Activated CD8-positive, alpha-beta memory T cell treated with anti-CD3 and anti-CD28 coated beads for 24 hours (primary cell): ENCODE results near the gene PLA2G5.
"Not testable (repeated sequence)": the region's sequence is repeated elsewhere in the genome, so short reads cannot be mapped to it uniquely, and the experiment has no call there.

ENCODE experiments used
- DNase-seq: peaks from one replicate; pipeline ENCODE4 v3.0.0-alpha.2; 2020

Gene PLA2G5, protein sequence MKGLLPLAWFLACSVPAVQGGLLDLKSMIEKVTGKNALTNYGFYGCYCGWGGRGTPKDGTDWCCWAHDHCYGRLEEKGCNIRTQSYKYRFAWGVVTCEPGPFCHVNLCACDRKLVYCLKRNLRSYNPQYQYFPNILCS

DNA sequence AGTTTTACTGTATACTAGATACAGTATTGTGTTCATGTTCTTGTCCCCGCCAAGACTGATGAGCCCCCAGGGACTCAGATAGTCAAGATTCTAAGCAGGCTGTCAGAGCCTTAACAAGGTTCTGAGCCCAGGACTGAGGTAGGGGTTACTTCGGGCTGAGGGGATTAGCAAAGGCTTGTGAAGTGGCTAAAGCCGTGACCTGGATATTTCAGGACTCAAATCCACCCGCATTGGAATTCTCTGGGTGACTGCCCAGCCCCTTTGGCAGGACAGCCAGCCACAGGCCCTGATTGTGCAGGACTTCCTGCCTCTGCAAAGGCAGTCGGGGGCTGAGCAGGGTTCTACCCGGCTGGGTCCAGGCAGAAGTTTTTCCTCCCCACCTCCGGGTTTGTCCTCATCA, at the start of gene PLA2G5:
Gene PLA2G5 (plus strand): TSS at position 321 of the 400 bp plus-strand sequence. CDS start 14,637 bp downstream, outside the sequence.
- DNase-seq = no peak

DNA sequence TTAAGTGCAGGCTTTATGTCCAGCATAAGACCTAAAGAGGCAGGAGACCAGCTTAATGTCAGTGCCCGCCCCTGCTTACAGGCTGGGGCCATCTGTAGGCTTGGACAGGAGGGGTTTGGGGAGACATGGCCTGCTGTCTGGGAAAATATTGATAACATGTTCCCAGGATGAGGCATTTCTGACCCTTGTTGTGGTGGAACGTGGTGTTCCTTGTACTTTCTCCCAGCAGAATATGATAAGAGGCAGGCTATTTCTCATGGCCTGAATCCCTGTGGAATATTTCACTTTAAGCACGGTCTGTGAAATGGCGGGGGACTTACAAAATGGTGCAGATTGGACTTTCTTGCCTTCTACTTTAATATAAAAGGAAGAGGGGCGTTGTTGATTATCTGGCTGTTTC, 41.9 kb upstream of the PLA2G5 start:
- no peak for DNase-seq

DNA sequence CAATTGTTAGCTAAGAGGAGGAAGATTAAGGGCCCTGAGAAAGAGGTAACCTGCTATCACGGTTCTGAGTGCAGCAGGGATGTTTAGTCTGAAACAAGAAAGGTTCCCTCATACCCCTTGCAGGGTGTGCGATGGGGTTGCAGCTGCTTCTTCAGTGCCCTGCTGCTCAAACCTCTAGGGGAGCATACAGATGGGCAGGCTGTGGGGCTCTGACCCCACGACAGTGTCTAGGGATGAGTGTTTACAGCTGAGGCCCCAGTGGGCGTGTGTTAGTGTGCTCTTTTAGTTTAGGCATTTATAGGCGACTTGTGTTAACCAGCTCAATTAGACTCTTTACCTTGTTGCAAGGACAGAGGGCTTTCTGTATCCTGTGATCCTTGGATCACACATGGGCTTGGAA, 41.3 kb upstream of the PLA2G5 start:
- no peak for DNase-seq

DNA sequence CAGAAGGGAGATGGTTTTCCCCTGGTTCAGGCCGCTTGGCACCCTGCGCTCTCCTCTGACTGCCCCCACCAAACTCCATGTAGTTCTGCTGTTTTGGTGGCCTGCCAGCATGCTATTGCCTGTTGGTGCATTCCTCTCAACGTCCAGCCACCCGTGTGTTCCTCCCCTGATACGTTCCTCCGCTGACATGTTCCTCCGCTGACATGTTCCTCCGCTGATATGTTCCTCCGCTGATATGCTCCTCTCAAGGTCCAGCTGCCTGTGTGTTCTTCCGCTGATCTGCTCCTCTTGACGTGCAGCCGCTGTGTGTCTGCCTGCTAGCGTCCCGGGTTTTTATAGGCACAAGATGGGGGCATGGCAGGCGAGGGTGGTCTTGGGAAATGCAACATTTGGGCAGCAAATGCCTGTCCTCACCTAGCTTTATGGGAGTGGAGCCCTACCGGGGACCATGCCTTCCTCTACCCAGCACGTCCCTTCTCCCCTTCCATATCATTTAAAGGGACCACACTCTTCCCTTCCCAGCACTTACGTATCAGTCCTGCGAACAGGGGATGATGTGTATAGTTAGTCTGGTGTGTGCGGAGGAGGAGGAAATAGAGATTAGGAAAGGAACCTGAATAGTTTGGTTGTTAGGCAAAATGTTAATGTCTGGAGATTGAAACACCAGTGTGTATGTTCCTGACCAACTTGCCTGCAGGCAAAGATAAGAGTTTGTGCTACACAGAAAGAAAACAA, 40.6 kb upstream of the PLA2G5 start:
- DNase-seq = no peak

DNA sequence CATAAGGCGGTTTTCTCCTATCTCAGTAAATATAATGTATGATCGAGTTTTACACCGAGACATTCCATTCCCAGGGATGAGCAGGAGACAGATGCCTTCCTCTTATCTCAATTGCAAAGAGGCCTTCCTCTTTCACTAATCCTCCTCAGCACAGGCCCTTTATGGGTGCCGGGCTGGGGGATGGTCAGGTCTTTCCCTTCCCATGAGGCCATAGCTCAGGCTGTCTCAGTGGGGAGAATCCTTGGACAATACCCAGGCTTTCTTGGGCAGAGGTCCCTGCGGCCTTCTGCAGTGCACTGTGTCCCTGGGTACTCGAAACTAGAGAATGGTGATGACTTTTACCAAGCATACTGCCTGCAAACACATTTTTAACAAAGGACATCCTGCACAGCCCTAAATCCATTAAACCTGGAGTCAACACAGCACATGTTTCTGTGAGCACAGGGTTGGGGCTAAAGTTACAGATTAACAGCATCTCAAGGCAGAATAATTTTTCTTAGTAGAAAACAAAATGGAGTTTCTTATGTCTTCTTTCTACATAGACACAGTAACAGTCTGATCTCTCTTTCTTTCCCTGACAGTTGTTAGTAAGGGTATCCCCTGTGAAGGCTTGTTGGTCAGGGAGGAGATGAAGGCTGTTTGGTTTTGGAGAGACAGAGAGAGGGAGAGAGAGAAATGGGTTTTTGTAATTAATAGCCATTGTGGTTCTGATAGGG, 39.4 kb upstream of the PLA2G5 start:
- DNase-seq = not testable (repeated sequence)

DNA sequence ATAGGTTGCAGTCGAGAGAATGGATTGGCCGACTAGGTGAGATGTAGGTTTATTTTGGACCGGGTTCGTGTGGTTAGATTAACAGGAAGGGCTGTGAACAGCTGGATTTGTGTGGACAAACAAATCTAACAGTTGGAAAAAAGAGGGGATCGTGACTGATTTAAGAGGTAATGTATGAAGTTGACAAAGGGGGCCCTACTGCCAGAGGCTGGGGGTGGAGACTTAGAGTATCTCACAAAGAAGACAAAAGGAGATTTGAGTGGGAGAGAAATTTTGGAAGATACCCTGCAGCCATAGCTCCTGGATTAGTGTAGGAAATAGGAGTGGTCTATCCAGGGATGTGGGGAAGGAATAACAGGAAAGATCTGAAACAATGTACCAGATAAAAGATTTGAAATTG, 38.8 kb upstream of the PLA2G5 start:
- no peak for DNase-seq

DNA sequence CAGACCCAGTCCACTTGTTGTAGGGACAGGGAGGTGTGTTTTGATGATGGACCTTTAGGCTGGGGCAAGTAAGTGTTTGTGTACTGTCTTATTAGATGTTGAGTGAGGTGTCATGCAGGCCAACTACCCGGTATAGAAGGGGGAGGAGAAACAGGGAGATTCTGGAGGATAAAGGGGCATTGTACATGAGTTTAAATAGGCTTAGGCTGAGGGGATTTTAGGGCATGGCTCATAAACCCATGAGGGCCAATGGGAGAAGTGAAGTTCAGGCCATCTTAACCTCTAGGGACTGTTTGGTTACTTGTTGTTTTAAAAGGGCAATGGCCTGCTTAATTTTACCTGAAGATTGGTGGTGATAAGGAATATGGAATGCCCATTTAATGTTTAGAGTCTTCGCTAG, 38.2 kb upstream of the PLA2G5 start:
- no peak for DNase-seq

DNA sequence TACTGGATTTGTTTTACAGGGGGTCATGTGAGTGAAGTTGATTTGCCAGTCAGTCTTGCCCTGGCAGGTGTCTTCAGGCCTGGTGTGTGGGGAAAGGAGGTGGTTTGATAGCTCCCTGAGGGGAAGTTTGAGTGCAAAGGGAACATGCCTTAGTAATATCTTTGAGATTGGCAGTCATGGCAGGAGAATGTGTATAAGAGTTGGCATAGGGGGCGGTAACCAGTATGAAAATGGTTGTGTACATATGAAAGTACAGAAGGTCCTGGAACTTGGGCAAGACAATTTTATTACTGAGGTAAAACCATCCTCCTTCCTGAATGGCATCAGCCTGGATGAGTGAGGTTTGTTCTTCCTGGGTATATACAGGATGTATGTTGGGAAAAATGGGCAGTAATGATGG, 37.6 kb upstream of the PLA2G5 start:
- DNase-seq = no peak

DNA sequence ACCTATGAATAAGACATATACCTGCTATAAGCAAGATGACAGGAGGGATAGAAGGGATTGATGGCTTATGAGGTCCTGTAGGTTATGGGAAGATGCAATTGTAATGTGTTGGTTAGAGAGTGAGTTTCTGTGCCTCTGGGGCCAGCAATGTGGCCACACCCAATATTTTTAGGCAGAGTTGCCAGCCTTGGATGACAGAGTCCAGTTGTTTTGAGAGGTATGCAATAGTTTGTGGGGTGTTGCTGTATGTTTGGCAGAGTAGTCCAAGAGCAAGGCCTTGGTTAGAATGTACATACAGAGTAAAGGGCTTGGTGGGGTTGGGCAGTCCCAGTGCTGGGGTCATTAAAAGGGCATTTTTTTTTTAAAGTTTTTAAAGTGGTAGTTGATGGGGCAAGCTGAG, 36.6 kb upstream of the PLA2G5 start:
- DNase-seq = no peak

DNA sequence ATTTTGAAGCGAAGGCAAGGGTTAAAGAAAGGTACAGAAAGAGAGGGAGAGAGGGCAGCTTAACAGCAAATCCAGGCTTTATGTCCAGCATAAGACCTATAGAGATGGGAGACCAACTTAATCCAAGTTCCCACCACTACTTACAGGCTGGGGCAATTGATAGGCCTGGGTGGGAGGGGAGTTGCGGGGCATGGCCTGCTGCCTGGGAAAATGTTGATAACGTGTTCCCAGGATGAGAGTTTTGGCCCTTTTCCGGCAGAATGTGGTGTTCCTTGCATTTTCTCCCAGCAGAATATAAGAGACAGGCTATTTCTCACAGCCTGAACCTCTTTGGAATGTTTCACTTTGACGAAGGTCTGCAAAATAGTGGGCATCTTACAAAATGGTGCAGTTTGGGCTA, 34.9 kb upstream of the PLA2G5 start:
- DNase-seq = no peak

DNA sequence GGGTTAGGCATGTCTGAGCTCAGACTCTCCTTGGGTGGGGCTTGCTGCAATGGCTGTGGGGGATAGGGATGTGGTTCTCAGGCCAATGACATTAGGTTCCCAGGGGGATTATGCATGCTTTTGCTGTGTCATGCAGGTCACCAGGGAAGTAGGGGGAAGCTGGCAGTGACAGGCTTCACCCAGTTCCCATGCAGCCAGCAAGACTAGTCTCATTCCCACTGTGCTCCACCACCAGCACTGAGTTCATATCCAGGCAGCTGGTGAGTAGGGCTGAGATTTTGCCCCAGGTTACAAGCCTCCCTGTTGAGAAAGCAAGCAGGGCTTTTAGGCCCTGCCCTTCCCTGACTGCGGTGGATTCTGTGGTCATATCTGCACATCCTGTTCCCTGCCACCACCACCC, 32.1 kb upstream of the PLA2G5 start:
- DNase-seq = no peak

DNA sequence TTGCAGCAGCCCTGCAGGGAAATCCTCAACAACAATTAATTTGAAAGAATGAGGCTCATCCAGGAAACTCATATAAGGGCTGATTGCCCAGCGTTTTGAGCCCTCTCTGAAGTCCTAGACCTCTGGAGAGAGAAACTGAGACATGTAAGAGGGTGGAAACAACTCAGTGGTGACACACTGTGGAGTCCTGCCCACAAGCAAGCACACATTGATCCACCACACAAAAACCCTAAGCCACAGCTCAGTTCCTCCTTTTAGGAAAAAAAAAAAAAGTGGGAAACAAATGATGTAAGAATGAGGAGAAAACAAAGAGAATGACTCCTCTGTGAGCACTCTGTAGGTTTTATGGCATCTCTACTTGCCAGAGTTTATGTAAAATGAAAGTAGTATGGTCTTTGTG, 22.9 kb upstream of the PLA2G5 start:
- no peak for DNase-seq

DNA sequence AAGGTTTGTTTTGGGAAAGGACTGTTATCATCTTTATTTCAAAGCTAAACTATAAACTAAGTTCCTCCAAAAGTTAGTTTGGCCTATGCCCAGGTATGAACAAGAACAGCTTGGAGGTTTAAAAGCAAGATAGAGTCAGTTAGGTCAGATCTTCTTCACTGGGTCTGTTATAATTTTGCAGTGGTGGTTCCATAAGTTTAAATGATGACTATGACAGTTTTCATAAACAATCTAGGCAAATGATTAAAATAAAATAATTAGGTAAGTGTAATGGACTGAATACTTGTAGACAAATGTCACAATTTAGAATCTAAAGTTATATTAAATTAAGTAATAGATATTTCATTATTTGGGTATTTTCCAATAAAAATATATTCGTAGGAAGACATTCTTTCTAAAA, 21.4 kb upstream of the PLA2G5 start:
- DNase-seq = no peak

DNA sequence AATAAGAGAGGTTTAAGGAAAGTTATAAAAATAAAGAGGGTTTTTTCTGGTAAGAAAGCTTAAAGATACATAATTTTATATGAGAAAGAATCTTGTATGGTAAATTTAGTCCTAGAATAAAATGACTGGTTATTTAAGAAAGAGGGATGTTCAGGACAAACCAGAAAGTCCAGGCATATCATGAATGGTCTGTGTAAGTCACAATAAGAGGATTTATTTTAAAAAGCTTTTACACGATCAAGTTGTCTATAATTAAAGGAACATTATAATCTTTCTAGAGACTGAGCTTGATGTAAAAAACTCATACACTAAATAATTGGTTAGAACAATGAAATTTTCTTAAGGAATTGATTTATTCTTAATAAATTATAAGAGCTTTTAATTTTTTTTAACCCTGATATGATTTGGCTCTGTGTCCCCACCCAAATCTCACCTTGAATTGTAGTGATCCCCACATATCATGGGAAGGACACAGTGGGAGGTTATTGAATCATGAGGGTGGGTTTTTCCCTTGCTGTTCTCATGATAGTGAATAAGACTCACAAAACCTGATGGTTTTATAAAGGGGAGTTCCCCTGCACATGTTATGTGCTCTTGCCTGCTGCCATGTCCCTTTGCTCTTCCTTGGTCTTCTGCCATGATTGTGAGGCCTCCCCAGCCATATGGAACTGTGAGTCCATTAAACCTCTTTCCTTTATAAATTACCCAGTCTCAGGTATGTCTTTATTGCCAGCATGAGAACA, 20.8 kb upstream of the PLA2G5 start:
- not testable (repeated sequence) for DNase-seq

DNA sequence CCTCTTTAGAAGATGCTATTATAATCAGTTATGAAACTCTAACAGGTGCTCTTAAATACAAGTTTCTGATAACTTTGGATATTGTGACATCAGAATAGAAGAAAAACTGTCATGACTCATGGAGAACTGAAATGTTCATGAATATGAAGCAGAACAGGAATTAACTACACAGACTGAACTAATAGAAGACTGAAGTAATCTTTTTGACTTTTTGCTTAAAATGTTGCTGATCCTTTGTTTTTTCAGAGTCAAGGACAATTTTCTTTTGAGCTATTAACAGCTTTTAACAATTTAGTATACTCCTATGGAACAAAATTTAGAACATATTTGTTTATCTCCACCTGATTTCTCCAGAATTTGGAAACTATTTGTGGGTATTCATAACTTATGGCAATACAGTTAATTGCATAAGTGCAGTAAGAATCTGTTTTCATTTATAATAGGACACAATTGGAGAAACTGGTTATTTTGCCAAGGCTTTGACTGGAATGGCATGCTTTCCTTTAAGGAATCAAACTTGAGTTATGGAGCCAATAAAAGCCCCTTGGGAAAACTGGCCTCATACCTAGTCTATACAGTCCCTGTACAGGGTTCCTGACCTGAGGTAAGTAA, 18.7 kb upstream of the PLA2G5 start:
- DNase-seq = no peak

DNA sequence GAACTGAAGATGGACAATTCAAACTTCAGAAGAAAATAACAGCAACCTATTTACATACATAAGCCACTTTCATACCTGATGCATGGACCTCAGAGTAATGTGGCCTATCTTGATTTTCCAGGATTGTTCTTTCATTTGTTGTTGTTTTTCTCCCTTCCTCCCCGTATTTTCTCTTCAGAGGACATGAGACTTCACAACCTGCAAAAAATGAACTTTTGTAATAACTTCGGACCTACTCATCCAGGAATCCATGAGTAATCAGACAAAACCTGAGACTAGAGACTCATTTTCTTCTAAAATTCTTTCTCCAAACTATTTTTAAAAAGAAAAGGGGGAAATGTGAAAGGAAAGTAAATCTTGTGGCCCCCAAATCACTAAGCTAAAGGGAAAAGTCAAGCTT, 17.6 kb upstream of the PLA2G5 start:
- no peak for DNase-seq

DNA sequence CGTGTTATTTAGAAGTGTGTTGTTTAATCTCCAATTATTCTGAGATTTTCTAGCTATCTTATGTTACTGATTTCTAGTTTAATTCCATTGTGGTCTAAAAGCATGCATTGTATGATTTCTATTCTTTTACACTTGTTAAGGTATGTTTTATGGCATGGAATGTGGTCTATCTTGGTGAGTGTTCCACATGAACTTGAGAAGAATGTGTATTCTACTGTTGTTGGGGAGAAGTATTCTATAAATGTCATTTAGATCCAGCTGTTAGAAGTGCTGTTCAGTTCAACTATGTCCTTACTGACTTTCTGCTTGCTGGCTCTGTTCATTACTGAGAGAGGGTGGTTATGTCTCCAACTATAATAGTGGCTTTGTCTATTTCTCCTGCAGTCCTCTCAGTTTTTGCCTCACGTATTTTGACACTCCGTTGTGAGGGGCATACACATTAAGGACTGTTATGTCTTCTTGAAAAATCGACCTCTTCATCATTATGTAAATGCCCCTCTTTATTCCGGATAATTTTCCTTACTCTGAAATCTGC, 12.0 kb upstream of the PLA2G5 start:
- DNase-seq = peak; percentile 19

DNA sequence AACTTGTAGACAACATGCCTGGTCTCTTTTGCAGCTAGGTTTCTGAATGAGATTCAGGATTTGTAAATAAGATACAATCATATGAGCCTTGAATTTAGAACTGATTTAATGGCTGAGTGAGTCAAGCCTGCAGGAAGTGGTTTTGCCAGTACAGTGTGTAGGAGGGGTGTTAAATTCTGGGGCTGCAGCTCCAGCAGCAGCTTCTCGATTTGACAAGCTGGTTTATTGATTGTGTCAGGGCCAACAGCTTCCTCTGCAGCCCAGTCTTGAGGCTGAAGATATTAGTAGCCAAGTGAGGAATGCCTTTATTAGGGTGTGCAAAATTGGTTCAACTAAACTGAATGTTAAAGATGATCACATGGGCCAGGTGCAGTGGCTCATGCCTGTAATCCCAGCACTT, 11.5 kb upstream of the PLA2G5 start:
- peak; percentile 63 for DNase-seq

DNA sequence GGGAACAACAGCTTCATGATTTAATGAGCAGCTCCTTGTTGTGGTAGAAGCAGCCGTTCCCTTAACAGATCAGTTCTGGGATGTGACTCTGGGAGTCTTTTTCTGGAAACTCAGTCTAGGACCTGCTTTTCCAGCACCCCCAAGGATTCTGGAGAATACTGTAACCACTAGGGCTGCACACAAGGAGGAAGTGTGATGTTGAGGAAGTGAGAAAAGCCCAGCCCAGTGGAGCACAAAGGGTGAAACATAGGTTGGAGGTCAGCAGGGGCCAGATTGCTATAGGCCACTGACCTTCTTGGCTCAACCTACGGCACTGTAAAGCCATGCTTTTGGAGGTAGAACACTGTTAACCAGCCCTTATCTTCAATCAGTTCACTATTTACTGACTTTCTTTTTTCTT, 10.1 kb upstream of the PLA2G5 start:
- peak; percentile 51 for DNase-seq

DNA sequence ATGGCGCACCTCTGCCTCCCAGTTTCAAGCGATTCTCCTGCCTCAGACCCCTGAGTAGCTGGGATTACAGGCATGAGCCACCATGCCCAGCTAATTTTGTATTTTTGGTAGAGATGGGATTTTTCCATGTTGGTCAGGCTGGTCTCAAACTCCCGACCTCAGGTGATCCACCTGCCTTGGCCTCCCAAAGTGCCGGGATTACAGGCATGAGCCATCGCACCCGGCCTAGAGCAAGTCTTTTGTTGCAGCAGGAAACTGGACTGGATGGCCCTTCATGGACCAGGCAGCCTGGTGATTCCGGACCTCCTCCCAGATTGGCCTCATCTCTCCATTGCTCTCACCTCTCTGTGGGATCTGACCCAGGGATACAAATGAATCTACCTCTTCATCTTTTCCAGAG, 9.2 kb upstream of the PLA2G5 start:
- peak; percentile 53 for DNase-seq

DNA sequence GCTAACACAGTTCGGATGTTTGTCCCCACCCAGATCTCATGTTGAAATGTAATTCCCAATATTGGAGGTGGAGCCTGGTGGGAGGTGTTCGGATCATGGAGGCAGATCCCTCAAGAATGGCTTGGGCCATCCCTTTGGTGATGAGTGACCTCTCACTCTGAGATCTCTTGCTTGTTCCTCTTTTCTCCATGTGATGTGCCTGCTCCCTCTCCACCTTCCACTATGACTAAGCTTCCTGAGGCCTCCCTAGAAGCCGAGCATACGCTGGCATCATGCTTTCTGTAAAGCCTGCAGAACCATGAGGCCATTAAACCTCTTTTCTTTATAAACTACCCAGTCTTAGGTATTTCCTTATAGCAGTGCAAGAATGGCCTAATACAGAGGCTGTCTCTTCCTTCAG, 8.1 kb upstream of the PLA2G5 start:
- peak; percentile 32 for DNase-seq

DNA sequence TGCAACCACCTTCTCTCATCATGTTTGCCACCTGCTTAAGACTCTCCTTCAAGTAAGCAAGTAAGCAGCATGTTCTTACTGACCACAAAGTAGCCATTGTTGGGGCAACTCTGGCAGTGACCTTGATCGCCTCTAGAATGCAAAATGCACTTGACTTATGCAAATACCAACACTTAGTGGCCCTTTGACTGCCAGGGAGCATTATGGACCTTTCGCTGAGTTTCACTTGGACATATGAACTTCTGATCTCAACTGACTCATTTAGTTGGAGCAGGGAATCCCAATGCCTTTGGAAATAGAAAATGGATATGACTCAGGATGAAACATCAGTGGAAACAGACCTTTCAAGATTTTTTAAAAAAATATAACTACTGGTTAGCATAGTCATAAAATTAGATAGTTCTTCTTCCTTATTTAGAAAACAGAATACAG, 6.1 kb upstream of the PLA2G5 start:
- DNase-seq = peak; percentile 11

DNA sequence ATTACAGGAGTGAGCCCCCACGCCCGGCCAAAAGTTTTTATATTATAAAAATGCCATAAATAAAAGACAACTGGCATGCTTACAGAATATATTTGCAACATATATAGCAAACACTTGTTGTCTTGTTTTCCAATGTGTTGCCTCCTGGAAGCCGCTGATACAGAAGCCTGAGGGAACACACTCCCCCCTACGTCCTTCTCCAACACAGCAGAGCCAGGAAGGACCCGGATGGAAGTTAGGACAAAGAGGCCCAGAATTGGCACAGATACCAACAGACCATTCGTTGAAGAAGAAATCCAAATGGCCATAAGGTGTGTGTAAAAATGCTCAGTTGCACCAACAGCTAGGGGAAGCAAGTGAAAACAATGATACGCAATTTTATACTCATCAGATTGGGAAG, 1.3 kb upstream of the PLA2G5 start:
- DNase-seq = peak; percentile 37
